NCI-H526 (cell line): ENCODE results near the gene FBXW10.
"Not testable (repeated sequence)": the region's sequence is repeated elsewhere in the genome, so short reads cannot be mapped to it uniquely, and the experiment has no call there.

Experiments
- DNase-seq, 2 experiments: peaks; one replicate each; lab custom pipeline; 2025; lab: John Stamatoyannopoulos, UW

Gene FBXW10, protein sequence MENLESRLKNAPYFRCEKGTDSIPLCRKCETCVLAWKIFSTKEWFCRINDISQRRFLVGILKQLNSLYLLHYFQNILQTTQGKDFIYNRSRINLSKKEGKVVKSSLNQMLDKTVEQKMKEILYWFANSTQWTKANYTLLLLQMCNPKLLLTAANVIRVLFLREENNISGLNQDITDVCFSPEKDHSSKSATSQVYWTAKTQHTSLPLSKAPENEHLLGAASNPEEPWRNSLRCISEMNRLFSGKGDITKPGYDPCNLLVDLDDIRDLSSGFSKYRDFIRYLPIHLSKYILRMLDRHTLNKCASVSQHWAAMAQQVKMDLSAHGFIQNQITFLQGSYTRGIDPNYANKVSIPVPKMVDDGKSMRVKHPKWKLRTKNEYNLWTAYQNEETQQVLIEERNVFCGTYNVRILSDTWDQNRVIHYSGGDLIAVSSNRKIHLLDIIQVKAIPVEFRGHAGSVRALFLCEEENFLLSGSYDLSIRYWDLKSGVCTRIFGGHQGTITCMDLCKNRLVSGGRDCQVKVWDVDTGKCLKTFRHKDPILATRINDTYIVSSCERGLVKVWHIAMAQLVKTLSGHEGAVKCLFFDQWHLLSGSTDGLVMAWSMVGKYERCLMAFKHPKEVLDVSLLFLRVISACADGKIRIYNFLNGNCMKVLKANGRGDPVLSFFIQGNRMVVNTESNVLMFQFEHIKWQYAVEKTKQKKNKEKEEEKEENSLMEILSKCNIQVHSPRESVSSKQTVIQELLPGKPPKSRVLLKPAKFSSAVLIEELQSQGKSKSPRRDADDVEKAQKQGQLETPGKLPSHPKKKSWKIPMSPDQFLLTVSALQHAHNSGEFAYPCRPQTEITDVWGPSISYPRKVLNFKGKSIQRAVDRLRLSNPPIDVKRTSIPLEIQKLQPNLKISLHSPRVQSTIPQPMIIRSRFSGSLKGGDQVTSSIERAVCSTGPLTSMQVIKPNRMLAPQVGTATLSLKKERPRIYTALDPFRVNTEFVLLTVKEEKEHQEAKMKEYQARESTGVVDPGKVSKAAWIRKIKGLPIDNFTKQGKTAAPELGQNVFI

DNA sequence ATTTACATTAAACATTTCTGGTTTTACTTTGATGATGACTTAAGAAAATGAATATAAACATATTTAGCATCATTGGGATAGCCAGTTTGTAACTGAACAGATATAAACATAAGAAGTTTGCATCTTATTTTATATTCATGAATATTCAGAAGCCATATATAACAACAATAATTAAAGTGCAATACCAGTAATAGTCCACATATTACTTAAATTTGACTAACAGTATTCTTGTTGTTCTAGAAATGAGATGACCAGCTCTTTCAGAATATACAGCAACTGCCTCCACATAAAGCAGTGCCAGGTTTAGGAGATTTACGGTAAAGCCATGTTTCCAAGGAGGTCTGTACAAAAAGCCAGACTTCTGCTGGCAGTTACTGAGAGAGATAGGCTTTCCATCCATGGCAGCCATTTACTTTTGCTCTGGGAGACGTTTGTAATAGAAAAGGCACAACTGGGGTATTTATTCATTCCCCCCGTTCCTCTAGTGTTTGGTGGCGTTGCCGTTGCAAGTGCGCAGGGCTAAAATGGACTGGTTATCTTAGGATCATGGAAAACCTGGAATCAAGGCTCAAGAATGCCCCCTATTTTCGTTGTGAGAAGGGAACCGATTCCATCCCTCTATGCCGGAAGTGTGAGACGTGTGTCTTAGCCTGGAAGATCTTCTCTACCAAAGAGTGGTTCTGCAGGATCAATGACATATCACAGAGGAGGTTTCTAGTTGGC lies at the start of gene FBXW10:
TSS of gene FBXW10 (plus strand) at position 356 of the 723 bp plus-strand sequence. CDS start at position 547, 191 bp downstream.
- DNase-seq: not testable (repeated sequence)

DNA sequence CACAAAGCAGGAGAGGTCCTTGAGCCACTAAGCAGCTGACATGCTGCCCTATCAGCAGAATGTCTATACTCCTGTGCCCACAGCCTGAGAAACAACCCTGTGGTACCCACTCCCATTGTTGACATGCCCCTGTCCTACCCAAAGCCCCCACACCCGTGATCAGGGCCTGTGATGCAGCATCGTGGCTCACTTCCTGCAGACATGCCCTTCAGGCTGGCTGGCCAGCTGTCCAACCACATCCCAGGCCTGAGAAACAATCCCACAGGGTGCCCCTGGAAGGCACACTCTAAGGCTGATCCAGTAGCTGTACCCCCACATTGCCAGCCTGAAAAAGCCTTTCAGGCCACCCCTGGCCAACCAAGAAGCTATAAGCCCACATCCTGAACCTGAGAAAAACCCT lies 48.7 kb upstream of the FBXW10 start:
- DNase-seq: not testable (repeated sequence)

DNA sequence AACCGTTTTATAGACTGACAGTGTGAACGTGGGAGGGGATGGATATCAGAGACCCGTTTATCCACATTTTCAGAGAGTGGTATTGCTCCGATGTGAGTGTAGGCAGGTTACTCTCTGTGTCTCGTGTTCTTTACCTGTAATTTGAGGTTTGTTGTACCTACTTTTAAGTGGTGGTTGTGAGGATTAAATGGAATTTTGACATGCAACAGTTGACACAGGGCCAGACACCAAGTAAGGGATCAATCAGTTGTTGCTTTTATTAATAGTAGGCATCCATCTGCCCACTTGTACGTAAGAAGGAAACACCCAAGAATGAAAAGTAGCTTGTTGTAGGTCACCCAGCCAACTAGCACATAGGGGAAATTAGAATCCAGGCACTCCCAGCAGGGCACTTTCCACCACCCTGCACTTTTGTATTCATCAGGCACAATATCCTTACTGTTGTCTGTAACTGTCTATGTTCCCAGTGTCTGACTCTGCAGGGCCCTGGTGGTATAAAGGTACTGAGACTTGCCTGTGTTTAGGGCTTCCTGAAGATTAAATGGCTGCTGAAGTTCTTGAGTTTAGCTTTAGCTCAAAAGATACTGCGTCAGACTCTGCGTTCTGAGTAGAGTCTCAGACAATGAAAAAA lies 45.3 kb upstream of the FBXW10 start:
- DNase-seq: not testable (repeated sequence)

DNA sequence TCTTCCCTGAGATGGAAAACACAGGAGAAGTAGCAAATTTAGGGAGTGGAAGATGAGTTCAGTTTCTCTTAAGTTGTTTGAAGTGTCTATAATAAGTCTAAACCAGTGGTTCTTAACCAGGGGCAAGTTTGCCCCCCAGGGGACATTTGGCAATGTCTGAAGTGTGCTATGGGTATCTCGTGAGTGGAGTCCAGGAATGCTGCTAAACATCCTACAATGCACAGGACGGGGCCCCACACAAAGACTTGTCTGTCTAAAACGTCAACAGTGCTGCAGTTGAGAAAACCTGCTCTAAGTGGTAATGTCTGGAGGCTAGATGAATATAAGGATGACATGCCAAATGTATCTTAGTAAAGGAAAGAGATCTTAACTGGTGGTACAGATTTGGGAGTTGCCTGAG lies 37.9 kb upstream of the FBXW10 start:
- not testable (repeated sequence) for DNase-seq

DNA sequence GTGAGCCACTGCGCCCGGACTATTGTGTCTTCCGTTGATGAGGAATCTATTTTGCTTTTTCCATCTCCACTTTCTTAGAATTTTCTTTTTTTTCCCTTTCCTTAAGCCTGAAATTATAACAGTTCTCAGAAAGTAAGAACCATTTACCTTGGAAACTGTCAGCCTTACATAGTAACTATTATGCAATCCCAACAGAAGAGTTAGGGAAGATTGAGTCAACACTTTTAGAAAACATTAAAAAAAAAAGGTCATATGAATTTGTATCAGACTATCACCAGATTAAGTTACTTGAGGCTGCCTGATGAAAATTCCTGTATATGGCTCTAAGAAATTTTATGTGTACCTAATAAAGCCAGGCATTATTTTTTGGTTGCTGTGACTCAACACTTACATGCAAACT lies 35.6 kb upstream of the FBXW10 start:
- DNase-seq: not testable (repeated sequence)

DNA sequence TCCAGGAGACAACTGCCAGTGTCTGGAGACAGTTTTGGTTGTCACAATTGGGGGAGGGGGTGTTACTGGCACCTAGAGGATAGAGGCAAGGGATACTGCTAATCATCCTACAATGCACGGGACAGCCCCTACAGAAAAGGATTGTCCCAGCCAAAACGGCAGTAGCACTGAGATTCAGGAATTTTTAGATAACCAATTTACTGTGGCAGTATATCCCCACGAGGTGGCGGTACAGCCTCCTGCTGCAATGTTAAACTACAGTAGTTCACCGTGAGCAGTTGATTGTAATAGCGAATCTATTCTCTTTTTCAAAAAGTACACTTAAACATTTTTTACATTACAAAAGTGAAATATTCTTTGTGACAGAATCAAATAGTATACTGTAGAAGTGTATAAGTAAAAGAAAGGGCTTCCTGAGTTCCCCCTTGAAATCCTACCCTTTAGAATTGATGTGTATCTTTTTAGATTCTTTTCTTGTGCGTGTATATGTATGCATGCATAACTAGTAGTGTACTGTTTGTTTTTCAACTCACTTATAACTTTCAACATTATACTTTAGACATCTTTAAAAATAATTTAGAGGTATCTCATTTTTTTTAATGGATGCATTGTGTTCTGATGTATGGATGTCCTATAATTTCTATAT lies 31.4 kb upstream of the FBXW10 start:
- peak in 1 of 2 experiments; percentile 47 for DNase-seq

DNA sequence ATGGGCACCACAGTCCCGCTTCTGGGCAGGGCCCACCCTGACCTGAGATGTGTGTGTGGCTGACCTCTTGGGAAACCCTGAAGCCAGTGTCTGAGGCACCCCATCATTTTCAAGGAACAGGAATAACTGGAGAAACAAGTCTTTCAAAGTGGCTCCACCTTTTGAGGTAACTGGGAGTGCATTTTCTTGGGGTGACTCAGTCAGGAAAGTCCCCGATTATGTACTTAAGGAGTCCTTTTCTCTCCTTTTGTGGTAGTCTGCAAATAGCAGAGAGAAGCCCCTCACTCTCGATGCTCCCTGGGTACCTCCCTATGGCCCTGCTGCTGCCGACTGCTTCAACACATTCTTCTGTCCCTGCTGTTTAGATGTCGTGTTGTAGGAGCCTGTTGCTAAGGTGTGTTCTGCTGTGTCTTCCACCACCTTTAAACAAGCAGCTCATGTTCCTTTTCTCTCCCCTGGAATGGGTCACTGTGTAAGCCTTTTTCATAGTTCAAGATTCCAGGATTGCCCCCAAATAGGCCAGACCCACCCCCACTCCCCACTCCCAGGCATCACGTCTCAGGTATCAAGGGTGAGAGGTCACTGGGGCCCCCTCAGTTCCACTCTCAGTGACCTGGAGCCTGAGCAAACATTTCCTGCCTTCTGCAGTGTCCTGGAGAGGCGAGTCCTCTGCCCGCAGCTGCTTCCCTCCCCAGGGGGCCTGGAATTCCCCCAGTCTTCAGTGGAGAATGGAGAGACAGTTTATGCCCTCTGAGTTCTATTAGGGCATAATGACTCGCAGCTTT lies 25.0 kb upstream of the FBXW10 start:
- not testable (repeated sequence) for DNase-seq

DNA sequence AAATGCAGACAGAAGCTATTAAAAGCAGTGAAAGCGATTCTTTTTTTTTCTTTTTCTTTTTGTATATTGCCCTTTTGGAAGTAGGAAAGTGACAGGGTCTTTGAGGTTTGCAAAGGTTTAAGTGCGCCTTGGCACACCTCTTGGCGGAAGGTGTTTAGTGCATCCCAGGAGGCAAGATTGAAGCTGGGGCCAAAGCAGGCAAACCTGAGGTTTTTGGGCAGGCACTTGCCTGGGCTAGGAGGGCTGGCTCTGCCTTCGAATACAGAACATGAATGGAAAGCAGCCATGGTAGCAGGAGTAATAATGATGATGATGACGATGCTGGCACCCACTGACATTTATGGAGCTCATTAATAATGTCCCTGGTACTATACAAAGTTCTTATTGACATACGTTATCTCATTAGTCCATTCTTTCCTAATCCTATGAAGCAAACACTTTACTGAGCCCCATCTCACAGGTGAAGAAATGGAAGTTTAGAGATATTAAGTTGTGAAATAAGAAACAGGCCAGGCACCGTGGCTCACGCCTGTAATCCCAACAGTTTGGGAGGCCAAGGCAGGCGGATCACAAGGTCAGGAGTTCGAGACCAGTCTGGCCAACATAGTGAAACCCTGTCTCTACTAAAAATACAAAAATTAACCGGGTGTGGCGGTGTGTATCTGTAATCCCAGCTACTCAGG lies 24.3 kb upstream of the FBXW10 start:
- DNase-seq: not testable (repeated sequence)

DNA sequence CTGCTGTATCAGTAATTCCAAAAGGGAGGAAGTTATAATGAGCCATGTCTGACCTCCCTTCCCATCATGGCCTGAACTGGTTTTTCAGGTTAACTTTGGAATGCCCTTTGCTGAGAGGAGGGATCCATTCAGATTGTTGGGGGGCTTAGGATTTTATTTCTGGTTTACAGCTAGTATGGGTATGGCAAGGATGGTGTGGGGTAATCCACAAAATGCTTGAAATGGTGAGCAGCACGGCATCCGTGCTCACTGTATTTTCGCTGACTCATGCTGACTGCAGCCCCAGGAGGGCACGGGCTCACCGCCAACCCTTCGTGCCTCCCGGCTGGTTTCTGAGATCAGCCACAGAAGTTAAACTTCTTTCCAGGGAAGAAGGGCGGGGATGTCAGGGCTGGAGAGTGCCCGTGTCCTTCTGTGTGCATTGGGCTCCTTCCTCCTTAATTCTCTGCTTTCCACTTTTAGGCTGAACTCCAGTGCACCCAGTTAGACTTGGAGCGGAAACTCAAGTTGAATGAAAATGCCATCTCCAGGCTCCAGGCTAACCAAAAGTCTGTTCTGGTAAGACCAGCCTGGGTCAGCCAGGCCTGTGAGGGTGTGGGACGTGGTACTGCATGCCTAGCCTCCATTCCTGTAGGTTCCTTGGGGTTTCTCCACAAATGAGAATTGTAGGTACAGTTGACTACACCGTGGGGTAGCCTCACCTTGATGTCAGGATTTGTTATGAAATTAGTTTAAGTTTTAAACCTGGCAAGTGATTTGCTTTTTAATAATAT lies 21.9 kb upstream of the FBXW10 start:
- DNase-seq: not testable (repeated sequence)

DNA sequence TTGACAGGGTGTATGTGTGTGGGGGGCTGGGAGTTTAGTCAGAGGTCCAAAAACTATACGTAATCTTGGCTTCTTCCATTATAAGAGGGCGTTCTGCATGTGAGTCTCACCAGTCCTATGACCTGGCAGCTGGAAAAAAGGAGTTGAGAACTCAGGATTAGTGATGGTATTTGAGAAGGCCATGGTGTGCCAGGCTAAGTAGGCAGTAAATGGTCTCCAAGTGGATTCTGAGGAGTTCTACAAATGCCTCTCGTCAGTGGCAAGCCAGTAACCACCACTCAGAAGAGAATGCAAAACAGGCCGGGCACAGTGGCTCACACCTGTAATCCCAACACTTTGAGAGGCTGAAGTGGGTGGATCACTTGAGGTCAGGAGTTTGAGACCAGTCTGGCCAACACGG lies 21.2 kb upstream of the FBXW10 start:
- not testable (repeated sequence) for DNase-seq

DNA sequence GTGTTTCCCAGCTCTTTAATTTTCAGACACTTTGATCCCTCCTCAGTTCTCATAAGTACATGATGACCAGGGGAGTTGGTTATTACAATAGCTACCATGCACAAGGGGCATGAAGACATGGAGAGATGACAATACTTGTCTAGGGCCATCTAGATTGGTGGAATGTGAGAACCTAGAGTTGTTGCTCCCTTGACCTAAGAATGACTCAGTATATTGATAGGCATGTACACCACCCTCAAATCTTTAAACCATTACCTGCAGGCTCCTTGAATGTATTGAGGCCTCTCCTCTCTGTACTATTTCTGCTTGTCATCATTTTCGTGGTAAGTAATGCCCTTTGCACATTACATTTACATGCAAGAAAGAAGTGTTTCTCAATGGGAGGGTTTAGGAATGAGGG lies 20.3 kb upstream of the FBXW10 start:
- not testable (repeated sequence) for DNase-seq

DNA sequence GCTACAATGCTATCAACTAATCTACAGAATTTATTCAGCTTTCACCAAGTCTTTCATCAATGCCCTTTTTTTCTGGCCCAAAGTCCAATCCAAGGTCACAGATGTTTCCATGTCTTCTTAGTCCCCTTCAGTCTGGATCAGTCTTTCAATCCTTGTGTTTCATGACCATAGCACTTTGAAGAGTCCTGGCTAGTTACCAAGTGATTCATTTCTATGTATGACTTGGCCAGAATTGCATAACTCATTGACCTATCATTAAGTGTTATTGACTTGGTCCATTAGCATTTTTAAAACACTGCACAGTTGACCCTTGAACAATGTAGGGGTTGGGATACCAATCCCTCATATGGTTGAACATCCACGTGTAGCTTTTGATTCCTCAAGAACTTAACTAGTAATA lies 11.4 kb upstream of the FBXW10 start:
- not testable (repeated sequence) for DNase-seq

DNA sequence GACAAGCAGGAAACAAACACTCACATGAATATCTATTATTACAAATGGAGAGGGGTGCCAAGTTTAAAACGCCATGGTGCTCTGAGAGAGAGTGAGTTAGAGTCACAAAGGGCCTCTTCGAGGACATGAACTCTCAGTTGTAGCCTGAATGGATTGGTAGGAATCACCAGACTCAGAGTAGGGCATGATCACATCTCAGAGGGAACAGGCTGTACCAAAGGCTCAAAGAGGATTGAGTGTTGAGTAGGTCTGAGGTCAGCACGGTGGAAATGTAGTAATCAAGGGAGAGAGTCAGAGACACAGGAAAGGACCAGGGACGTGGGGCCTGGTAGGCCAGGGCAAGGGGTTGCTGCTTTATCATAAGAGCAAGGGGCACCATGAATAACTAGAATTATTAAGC lies 10.5 kb upstream of the FBXW10 start:
- DNase-seq: not testable (repeated sequence)

DNA sequence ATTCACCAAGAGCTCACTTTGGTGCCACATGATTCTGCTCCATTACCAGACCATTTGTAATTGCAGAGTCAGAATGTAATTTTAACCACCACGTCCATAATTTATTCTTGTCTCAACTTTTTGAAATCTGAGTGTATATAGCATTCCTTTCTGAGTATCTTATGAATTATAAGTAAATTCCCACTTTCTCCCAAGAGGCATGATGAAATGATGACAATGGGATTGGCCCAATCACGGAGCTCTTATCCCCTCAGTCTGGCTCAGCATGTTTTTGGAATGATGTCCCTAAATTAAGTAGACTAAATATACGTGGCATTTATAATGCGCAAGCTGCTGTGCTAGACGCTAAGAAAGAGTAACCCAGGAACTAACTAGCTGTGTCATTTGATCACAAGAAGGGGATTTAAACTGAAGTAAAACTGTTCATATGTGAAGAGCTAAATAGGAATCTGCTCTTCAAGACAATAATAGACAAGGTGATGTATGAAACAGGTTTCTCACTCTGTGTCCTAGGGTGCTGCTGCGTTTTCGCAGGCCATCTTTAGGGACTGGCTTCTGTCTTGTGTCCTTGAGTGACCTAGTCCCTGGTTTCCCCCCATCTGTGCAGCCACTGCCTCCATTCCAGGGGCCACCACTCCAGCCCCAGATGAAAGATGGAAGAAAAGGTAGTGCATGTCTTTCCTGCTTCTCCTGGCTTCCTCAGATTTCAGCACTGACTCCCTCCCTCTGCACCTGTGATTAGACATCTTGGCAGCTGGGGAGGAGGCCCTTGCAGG lies 4.0 kb upstream of the FBXW10 start:
- DNase-seq: not testable (repeated sequence)

DNA sequence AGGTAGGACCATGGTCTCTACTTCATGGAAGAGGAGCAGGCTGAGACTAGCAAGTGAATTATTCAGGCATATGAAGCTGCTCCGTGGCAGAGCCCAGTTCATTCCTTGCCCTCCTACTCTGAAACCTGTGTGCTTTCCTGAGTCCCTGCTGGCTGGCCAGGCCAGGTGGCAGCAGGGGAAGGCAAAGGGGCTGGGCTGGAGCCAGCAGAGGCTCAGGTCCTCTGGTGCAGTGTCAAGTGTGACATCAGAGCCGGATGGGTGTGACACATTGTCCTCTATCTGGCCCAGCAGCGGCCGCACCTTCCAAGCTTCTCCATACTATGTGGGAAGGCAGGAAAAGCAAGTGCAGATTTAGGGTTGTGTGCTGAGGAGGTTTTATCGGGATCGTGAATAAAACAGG lies 2.6 kb upstream of the FBXW10 start:
- not testable (repeated sequence) for DNase-seq

DNA sequence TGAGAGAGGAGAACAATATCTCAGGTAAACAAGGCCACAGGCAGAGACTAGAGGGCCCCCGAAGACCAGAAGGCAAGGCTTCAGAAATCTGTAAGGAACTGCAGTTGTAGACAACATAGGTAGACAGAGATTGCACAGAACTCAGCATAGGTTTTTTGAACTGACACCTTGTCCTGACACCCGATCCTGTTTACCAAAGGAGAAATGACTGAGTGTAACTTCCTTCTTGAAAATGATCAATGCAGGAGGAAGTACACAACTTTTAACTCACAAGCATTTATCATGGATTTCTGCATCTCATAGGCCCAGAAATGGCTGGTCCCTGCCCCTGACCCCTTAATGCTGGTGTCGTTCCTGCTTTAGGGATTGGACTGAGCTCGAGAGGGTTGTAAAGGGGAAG lies 872 bp downstream of the FBXW10 start:
- DNase-seq: not testable (repeated sequence)

DNA sequence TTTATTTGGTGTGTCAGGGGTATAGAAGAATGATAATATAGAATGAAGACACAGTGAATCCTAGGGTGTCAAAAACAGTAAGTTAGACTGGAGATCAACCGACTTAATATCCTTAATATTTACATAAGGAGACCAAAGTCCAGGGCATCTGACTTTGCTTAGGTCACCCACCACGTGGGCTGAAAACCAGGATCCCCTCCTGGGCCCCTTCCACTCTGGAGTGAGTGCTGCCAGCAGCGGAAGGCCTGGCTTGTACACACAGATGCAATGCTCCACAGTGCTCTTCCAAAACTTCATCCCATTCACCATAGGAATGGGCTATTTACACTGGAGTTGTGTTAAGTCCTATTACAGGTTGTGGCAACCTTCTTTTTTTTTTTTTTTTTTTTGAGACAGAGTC lies 2.7 kb downstream of the FBXW10 start:
- DNase-seq: not testable (repeated sequence)

DNA sequence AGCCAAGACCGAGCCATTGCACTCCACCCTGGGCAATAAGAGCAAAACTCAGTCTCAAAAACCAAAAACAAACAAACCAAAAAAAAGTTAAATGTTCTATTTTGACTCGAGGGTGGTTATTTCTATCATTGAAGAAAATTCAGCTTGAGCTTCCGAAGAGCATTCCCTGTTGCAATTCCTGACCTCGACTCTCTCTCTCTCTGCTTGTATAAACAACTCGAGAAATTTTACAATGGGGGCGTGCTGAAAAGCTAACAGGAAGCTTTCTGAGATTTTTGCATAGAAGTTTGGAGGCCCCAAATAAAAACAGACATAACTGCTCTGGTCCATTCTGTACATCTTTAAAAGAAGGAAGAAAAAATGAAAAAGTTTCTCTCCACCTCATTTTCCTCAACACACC lies 3.6 kb downstream of the FBXW10 start:
- DNase-seq: not testable (repeated sequence)
